Epithelial cell of umbilical artery (primary cell): Measurements from ENCODE around the gene RTN1. TPM values are rescaled to one million over a fixed set of nuclear protein-coding genes. Genes with fewer than 3 reads are reported as not detected.

Experiments
- total RNA-seq: library from RNA; depleted of rRNA; stranded (reverse); fragments of >200 nt; gene quantifications from 2 replicates; pipeline ENCODE4 v1.2.3, GENCODE V29; 2014

The RTN1 gene, protein sequence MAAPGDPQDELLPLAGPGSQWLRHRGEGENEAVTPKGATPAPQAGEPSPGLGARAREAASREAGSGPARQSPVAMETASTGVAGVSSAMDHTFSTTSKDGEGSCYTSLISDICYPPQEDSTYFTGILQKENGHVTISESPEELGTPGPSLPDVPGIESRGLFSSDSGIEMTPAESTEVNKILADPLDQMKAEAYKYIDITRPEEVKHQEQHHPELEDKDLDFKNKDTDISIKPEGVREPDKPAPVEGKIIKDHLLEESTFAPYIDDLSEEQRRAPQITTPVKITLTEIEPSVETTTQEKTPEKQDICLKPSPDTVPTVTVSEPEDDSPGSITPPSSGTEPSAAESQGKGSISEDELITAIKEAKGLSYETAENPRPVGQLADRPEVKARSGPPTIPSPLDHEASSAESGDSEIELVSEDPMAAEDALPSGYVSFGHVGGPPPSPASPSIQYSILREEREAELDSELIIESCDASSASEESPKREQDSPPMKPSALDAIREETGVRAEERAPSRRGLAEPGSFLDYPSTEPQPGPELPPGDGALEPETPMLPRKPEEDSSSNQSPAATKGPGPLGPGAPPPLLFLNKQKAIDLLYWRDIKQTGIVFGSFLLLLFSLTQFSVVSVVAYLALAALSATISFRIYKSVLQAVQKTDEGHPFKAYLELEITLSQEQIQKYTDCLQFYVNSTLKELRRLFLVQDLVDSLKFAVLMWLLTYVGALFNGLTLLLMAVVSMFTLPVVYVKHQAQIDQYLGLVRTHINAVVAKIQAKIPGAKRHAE
- 0.61 and 0.65 TPM in 2 replicates for total RNA-seq

DNA sequence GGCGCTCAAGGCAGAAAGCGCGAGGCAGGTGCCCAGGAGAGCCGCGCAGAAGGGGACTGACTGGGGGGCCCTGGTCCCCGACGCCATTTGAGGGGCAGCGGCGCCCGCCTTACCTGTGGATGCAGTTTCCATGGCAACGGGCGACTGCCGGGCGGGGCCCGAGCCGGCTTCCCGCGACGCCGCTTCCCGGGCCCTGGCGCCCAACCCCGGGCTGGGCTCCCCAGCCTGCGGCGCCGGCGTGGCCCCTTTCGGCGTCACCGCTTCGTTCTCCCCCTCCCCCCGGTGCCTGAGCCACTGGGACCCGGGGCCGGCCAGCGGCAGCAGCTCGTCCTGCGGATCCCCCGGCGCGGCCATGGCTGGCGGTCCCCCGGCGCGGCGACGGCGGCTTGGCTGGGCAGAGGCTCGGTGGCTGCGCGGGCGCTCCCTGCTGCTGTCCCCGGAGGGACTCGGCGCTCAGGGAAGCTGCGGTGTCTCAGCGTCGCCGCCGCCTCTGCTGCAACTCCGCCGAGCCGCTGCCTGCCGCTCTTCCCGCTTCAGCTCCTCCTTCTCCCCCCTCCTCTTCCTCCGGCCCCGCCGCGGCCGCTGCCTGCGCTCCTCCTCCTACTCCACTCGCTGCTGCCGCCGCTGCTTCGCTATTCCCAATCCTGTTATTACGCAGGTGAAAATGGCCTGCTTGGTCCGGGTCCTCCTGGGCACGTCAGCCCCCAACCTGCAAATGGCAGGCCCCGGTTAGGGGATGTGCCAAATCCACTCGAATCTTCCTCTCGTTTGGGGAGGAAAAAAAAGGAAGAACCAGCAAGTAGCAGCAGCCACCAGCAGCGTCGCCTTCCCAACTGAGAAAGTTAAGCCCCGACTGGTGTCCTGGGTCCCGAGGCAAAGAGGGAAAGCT lies at the start of gene RTN1:
TSS of gene RTN1 (minus strand) at position 500 of the 889 bp plus-strand sequence. CDS start at position 354, 146 bp downstream.

DNA sequence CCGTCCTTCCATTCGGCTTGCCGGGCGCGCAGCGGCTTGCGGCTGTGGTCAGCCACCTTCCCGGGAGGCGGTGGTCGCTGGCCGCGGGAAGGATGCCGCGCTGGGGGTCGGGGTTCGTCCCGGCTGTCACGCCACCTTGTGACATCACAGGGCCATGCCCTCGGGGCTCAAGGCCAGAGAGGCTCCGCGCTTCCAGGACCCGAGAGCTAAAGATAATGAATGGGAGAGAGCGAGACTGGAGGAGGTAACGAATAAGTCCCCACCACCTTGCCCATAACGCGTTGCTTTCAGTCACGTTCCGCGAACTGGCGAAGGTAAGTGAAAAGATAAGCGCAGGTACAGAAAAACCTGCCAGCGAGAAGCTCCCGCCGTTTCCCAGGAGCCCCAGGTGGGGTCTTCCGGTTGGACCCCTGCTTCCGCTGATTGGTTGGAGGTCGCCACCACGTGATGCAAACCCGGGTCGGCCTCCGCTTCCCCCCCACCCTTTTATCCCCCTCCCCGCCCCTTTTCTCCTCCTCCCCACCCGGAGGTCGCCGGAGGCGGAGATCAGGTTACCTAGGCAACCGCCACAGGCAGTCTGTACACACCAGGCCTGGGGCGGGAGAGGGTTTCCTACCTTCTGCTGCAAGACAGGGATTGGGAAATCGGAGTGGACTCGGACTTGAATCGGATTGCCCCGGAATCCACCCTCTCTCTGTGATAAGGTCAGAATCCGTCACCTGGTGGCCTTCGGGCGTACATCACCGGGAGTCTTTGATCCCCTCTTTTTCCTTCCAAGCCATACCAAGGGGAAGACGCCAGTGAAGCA lies 49.2 kb upstream of the RTN1 start, which contains the start of gene LRRC9:
TSS of gene LRRC9 (plus strand) at position 575 of the 808 bp plus-strand sequence.

DNA sequence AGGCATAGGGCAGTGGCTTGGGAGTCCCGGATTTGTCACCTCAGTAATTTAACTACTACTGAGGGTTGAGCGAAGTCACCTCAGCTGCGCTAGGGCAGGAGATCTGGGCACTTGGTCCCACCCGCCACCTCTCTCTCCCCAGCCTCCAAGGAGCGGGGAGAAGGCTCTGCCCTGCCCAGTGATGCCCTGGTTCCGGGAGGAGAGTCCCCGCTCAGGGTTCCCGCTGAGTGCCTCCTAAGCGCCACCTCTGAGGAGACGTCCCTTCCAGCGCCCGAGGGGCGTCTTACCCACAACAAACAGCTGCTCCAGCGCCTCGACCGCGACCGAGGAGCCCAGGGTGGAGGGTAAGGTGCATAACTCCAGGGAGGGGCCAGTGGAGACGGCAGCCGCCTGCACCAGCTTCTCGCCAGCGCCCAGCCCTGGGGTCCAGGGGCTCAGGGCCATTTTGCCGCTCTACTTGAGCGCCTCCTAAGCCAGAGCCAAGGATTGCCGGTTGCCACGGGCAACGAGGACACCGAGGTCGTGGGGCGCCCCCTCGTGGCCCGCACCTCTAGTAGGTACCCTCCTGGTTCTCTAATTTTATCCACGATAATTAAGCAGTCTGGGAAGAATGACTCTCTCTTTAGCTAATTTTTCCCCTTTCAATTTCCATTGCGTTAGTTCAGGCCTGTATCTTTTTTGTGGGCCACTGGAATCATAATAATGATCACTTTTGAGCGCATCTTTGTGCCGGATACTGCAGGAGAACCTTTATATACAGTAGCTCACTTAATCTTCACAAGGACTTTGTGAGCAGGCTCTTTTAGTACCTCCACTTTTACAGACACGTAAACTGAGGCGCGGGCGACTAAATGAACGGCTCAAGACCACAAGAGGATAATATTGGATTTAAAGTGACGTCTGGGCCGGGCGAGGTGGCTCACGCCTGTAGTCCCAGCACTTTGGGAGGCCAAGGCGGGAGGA lies 294.0 kb downstream of the RTN1 start, which contains the start of gene CCDC175:
TSS of gene CCDC175 (minus strand) at position 481 of the 963 bp plus-strand sequence. CDS start at position 444, 37 bp downstream.

Other genes starting within 250 kb of the RTN1 start
- gene LRRC9, start 49.4 kb upstream of the RTN1 start, total RNA-seq, result not detected in 2 replicates
- 38.7 and 47.7 TPM in 2 replicates for gene PCNX4, start 221.1 kb upstream of the RTN1 start, total RNA-seq